PFSK-1 (cell line): ENCODE data around the gene RITA1.

ENCODE experiments used
- FOXP2 ChIP-seq: optimal IDR thresholded peaks from 2 replicates; pipeline ENCODE3; 2011; ENCODE audit warnings: borderline replicate concordance, control low read depth, inconsistent platforms; ENCODE audit not compliant: insufficient read depth; ENCODE audit errors: extremely low read length, extremely low read depth
- POLR2AphosphoS5 ChIP-seq: IDR thresholded peaks from 2 replicates; pipeline ENCODE4 v1.6.1; 2012; ENCODE audit warnings: low read depth, mild to moderate bottlenecking, control low read depth, low read length, moderate library complexity
- SIN3A ChIP-seq: IDR thresholded peaks from 2 replicates; pipeline ENCODE4 v1.6.1; 2012; ENCODE audit warnings: mild to moderate bottlenecking, low read length, moderate library complexity, borderline replicate concordance; ENCODE audit not compliant: insufficient read depth
- TAF1 ChIP-seq: IDR thresholded peaks from 2 replicates; pipeline ENCODE4 v1.6.1; 2012; ENCODE audit warnings: low read length, control low read depth, borderline replicate concordance; ENCODE audit not compliant: insufficient read depth
- TF ChIP-seq, protein P1 (sequence below), 2 experiments: IDR thresholded peaks; 2 replicates each; pipeline versions ENCODE4 v1.6.1 to v1.8.0; 2011 to 2012; ENCODE audit warnings: low read depth in 2 of 2, low read length in 2 of 2, control low read depth in 1 of 2, inconsistent platforms in 1 of 2, mild to moderate bottlenecking in 1 of 2, moderate library complexity in 1 of 2; ENCODE audit not compliant: insufficient read depth in 1 of 2

The RITA1 gene

DNA sequence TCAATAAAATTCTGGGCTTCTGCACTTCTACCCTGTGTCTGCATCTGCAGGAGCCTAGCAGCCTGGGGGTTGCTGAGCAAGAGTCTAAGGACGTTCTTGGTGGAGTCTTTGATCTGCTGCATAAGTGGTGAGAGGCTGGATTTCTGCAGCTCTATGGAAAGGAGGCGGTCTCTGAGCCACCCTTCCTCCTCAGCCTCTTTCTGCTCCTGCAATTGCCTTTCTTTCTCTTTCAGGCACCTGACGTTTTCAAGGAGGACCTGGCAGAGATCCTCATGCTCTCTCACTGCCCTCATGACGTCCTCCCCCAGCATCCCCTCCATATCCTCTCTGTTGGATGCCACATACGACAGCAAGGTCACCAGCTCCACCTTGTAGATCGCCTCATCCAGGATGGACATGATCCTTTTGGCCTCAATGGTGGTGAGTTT lies 22.1 kb downstream of the RITA1 start:
- no peak for TF ChIP-seq TAF1
- no peak for TF ChIP-seq FOXP2
- no peak for TF ChIP-seq POLR2AphosphoS5
- TF ChIP-seq SIN3A = no peak
- TF ChIP-seq, protein P1, sequence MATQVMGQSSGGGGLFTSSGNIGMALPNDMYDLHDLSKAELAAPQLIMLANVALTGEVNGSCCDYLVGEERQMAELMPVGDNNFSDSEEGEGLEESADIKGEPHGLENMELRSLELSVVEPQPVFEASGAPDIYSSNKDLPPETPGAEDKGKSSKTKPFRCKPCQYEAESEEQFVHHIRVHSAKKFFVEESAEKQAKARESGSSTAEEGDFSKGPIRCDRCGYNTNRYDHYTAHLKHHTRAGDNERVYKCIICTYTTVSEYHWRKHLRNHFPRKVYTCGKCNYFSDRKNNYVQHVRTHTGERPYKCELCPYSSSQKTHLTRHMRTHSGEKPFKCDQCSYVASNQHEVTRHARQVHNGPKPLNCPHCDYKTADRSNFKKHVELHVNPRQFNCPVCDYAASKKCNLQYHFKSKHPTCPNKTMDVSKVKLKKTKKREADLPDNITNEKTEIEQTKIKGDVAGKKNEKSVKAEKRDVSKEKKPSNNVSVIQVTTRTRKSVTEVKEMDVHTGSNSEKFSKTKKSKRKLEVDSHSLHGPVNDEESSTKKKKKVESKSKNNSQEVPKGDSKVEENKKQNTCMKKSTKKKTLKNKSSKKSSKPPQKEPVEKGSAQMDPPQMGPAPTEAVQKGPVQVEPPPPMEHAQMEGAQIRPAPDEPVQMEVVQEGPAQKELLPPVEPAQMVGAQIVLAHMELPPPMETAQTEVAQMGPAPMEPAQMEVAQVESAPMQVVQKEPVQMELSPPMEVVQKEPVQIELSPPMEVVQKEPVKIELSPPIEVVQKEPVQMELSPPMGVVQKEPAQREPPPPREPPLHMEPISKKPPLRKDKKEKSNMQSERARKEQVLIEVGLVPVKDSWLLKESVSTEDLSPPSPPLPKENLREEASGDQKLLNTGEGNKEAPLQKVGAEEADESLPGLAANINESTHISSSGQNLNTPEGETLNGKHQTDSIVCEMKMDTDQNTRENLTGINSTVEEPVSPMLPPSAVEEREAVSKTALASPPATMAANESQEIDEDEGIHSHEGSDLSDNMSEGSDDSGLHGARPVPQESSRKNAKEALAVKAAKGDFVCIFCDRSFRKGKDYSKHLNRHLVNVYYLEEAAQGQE (IDR thresholded peaks at IDR 0.05; ENCODE audit: insufficient read depth in 1 of 2, low read depth in 2 of 2, low read length in 2 of 2) = no peak

DNA sequence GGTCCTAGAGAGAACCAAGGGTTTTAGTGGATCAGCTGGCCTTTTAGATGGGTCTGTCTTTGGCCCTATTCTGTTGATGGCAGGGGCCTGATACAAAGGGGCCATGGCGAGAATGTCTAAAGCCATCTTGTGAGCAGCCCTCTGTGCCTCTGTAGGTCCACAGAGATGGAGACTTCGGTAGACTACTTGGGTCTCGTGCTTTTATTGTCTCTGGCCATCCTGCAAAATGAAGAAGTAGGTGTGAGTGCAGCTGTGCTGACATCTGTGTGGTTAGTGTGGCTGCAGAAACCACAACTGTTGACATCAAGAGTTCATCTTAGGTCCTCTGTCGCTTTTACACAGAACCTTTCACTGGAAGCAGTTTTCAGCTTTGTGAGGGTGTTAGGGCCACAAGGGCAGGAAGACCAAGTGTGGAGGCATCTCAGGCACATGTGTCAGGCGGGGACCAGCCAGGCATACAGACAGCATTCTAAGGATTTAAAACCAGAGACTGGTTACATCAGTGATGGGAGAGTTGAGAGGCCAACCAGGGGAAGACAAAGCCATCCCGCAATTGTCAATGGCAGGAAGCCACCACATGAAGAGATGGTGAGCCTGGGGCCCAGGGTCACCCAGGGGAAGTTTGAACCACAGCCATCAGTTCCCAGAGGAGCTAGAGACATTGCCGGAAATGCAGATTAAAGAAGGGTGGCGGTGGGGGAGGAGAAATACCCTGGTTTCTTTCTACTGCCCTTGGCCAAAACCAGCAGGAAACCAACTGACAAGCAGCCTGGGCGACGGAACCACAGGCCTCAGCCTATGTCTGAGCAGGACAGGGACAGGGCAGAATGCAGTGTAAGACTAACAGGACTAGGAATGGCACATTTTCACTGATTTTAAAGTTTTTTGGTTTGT lies 22.8 kb downstream of the RITA1 start:
- TF ChIP-seq POLR2AphosphoS5 (no peak), FOXP2 (no peak), SIN3A (no peak), TAF1 (no peak)
- TF ChIP-seq, protein P1 (IDR thresholded peaks at IDR 0.05; ENCODE audit: insufficient read depth in 1 of 2, low read depth in 2 of 2, low read length in 2 of 2) = no peak

DNA sequence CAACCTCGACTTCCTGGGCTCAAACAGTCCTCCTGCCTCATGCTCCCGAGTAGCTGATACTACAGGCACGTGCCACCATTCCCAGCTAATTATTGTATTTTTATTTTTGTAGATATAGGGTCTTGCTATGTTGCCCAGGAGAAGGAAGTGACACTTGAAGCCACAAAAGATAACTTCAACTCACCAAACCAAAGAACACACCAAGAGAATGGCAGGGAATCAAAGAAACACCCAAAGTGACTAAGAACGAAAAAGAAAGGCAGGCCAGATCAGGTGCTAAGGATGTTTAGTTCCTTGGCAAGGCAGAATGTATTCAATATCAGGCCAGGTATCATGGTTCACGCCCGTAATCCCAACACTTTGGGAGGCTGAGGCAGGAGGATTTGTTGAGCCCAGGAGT lies 25.6 kb downstream of the RITA1 start:
- TF ChIP-seq, protein P1 (IDR thresholded peaks at IDR 0.05; ENCODE audit: insufficient read depth in 1 of 2, low read depth in 2 of 2, low read length in 2 of 2) = no peak
- TF ChIP-seq FOXP2 (no peak), SIN3A (no peak), TAF1 (no peak), POLR2AphosphoS5 (no peak)

DNA sequence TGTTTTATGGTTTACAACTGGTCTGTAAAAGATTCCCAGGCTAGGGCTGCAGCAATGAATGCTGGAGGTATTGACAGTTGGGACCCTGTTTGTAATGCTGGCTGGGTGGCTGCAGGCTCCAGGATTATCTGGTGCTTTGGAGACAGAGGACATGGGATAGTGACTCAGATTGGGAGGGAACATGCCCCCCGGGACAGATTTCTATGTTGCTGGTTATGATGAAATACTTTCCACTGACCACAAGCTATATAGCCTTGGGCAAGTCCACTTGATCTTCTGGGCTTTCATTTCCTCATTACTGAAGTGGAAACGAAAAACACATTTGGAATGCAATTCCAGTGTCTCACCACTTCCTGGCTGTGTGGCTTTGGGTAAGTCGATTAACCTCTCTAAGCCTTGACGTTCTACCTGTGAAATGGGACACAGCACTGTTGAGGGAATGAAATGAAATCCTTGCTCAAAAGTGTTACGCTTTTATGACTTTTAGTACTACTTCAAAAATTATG lies 29.4 kb downstream of the RITA1 start:
- peak; percentile 44; the same call in 1 of the 2 replicates for TF ChIP-seq TAF1
- TF ChIP-seq, protein P1 (IDR thresholded peaks at IDR 0.05; ENCODE audit: insufficient read depth in 1 of 2, low read depth in 2 of 2, low read length in 2 of 2) = peak in 1 of 2 experiments; percentile 77; a peak in 2 of 4 replicates
- TF ChIP-seq SIN3A = peak; percentile 62; the same call in 1 of the 2 replicates
- TF ChIP-seq POLR2AphosphoS5 = 0 out of 2 replicates have a peak, but pooled peaks have one; percentile 16
- TF ChIP-seq FOXP2 = no peak
